ENCODE data around the gene ELP4. TPM values are rescaled to one million over a fixed set of nuclear protein-coding genes. Genes with fewer than 3 reads are reported as not detected.

The ELP4 gene
- total RNA-seq, 5 donors from 2014 or later (not counting 1 experiment from before 2014, with no cell fraction given), result 15.9 to 22.2 (median 17.2) TPM

GRCh38 chr11:31794548-31794947 lies 285.0 kb downstream of the ELP4 start:
- DNase-seq (no peak), ATAC-seq (replicated peaks in 1 of 4) (no peak)
- H3K27me3 ChIP-seq (replicated peaks in 1 of 2; ENCODE audit: control insufficient read depth in 2 of 2, extremely low read depth in 1 of 2, insufficient read depth in 2 of 2, low read length in 1 of 2), result peaks cover 7 to 46% of the 10 kb centered on the region in 2 experiments
- no peaks in the 10 kb centered on the region for H3K36me3 ChIP-seq (ENCODE audit: control insufficient read depth in 2 of 2, extremely low read depth in 1 of 2, insufficient read depth in 1 of 2, low read length in 1 of 2)
- H3K9me3 ChIP-seq, result no peaks in the 10 kb centered on the region
- WGBS (ENCODE audit: insufficient coverage), result no CpG with 5 or more reads among the region's 4 CpGs
- ChIA-PET POLR2A (no interaction called here), CTCF (interaction anchor here in 1 of 2 donors (0.6 kb wide), 1 partner anchor 32 kb away, joined by 4 read pairs; no protein-coding TSS in a partner anchor)
- H3K4me3 Mint-ChIP-seq, result no peak overlapping the region
- H3K4me1 ChIP-seq (ENCODE audit: control insufficient read depth in 1 of 2, extremely low read depth in 1 of 2, insufficient read depth in 2 of 2, low read length in 2 of 2), result peaks cover 0 to 17% of the 10 kb centered on the region in 2 experiments
- no peak overlapping the region for H3K4me3 ChIP-seq (ENCODE audit: control insufficient read depth in 1 of 2, extremely low read depth in 1 of 2, low read length in 1 of 2)
- H3K27ac ChIP-seq (ENCODE audit: low read length), result no peak overlapping the region
- H3K36me3 Mint-ChIP-seq, result peaks cover 2% of the 10 kb centered on the region
- H3K4me1 Mint-ChIP-seq, result peaks cover 10 to 13% (median 12%) of the 10 kb centered on the region in 3 donors
- no peaks in the 10 kb centered on the region for H3K9me3 Mint-ChIP-seq
- H3K27me3 Mint-ChIP-seq, result peaks cover 57 to 65% of the 10 kb centered on the region in 2 donors
- no peak overlapping the region for H3K27ac Mint-ChIP-seq

GRCh38 chr11:31795706-31796498 lies 286.3 kb downstream of the ELP4 start:
- H3K27ac Mint-ChIP-seq, result no peak overlapping the region
- CTCF ChIA-PET, result no interaction called here

GRCh38 chr11:31796499-31797189 lies 287.1 kb downstream of the ELP4 start:
- DNase-seq (no peak), ATAC-seq (replicated peaks in 1 of 4) (no peak)
- CTCF ChIA-PET, result interaction anchor here in 1 of 2 donors (0.6 kb wide), 1 partner anchor 584 kb away, joined by 3 read pairs; no protein-coding TSS in a partner anchor
- Histone ChIP-seq H3K27me3 (replicated peaks in 1 of 2; ENCODE audit: control insufficient read depth in 2 of 2, extremely low read depth in 1 of 2, insufficient read depth in 2 of 2, low read length in 1 of 2) (peaks cover 18 to 64% of the 10 kb centered on the region in 2 experiments), H3K4me1 (ENCODE audit: control insufficient read depth in 1 of 2, extremely low read depth in 1 of 2, insufficient read depth in 2 of 2, low read length in 2 of 2) (peaks cover 0 to 19% of the 10 kb centered on the region in 2 experiments), H3K27ac (ENCODE audit: low read length) (no peak overlapping the region), H3K36me3 (ENCODE audit: control insufficient read depth in 2 of 2, extremely low read depth in 1 of 2, insufficient read depth in 1 of 2, low read length in 1 of 2) (no peaks in the 10 kb centered on the region), H3K4me3 (ENCODE audit: control insufficient read depth in 1 of 2, extremely low read depth in 1 of 2, low read length in 1 of 2) (no peak overlapping the region), H3K9me3 (no peaks in the 10 kb centered on the region)
- WGBS (ENCODE audit: insufficient coverage), result 12% methylated on average over 6 of the region's 19 CpGs
- Mint-ChIP-seq H3K4me3 (peak overlapping the region in 1 of 3 donors; percentile 67), H3K36me3 (peaks cover 8% of the 10 kb centered on the region), H3K27ac (no peak overlapping the region), H3K27me3 (peaks cover 71 to 75% of the 10 kb centered on the region in 2 donors), H3K9me3 (peaks cover 4 to 6% (median 6%) of the 10 kb centered on the region in 3 donors), H3K4me1 (peaks cover 22 to 27% (median 24%) of the 10 kb centered on the region in 3 donors)
- POLR2A ChIA-PET, result no interaction called here

More at GRCh38 chr11:31795706-31796498, 286.3 kb downstream of the ELP4 start:
- no peak for ATAC-seq (replicated peaks in 1 of 4)
- WGBS (ENCODE audit: insufficient coverage), result 49% methylated on average over 15 of the region's 22 CpGs
- Histone ChIP-seq H3K4me3 (ENCODE audit: control insufficient read depth in 1 of 2, extremely low read depth in 1 of 2, low read length in 1 of 2) (no peak overlapping the region), H3K27ac (ENCODE audit: low read length) (no peak overlapping the region), H3K4me1 (ENCODE audit: control insufficient read depth in 1 of 2, extremely low read depth in 1 of 2, insufficient read depth in 2 of 2, low read length in 2 of 2) (peaks cover 0 to 19% of the 10 kb centered on the region in 2 experiments), H3K9me3 (no peaks in the 10 kb centered on the region), H3K27me3 (replicated peaks in 1 of 2; ENCODE audit: control insufficient read depth in 2 of 2, extremely low read depth in 1 of 2, insufficient read depth in 2 of 2, low read length in 1 of 2) (peaks cover 15 to 57% of the 10 kb centered on the region in 2 experiments), H3K36me3 (ENCODE audit: control insufficient read depth in 2 of 2, extremely low read depth in 1 of 2, insufficient read depth in 1 of 2, low read length in 1 of 2) (no peaks in the 10 kb centered on the region)
- Mint-ChIP-seq H3K36me3 (peaks cover 8% of the 10 kb centered on the region), H3K27me3 (peaks cover 64 to 73% of the 10 kb centered on the region in 2 donors), H3K4me1 (peaks cover 22 to 24% (median 23%) of the 10 kb centered on the region in 3 donors), H3K9me3 (peaks cover 2 to 6% (median 4%) of the 10 kb centered on the region in 3 donors), H3K4me3 (no peak overlapping the region)
- POLR2A ChIA-PET, result no interaction called here
- DNase-seq, result no peak

GRCh38 chr11:31797190-31798056 lies 287.9 kb downstream of the ELP4 start:
- Histone ChIP-seq H3K27me3 (replicated peaks in 1 of 2; ENCODE audit: control insufficient read depth in 2 of 2, extremely low read depth in 1 of 2, insufficient read depth in 2 of 2, low read length in 1 of 2) (peaks cover 19 to 64% of the 10 kb centered on the region in 2 experiments), H3K4me1 (ENCODE audit: control insufficient read depth in 1 of 2, extremely low read depth in 1 of 2, insufficient read depth in 2 of 2, low read length in 2 of 2) (peaks cover 0 to 19% of the 10 kb centered on the region in 2 experiments), H3K9me3 (no peaks in the 10 kb centered on the region), H3K4me3 (ENCODE audit: control insufficient read depth in 1 of 2, extremely low read depth in 1 of 2, low read length in 1 of 2) (no peak overlapping the region), H3K36me3 (ENCODE audit: control insufficient read depth in 2 of 2, extremely low read depth in 1 of 2, insufficient read depth in 1 of 2, low read length in 1 of 2) (no peaks in the 10 kb centered on the region), H3K27ac (ENCODE audit: low read length) (no peak overlapping the region)
- Mint-ChIP-seq H3K27ac (peak overlapping the region in 1 of 2 donors; percentile 48), H3K4me1 (peaks cover 24 to 27% (median 24%) of the 10 kb centered on the region in 3 donors), H3K36me3 (peaks cover 8% of the 10 kb centered on the region), H3K9me3 (peaks cover 4 to 6% (median 6%) of the 10 kb centered on the region in 3 donors), H3K4me3 (peak overlapping the region in 1 of 3 donors; percentile 67), H3K27me3 (peaks cover 75 to 78% of the 10 kb centered on the region in 2 donors)
- no peak for ATAC-seq (replicated peaks in 1 of 4)
- CTCF ChIA-PET, result interaction anchor here in 1 of 2 donors (0.6 kb wide), 1 partner anchor 584 kb away, joined by 3 read pairs; no protein-coding TSS in a partner anchor
- POLR2A ChIA-PET, result interaction anchor here in 1 of 2 donors (0.7 kb wide), 1 partner anchor 13 kb away, joined by 3 read pairs; no protein-coding TSS in a partner anchor
- WGBS (ENCODE audit: insufficient coverage), result 22% methylated on average over 11 of the region's 31 CpGs
- DNase-seq, result no peak

GRCh38 chr11:31798057-31798553 lies 288.5 kb downstream of the ELP4 start:
- DNase-seq, result no peak
- ChIA-PET POLR2A (interaction anchor here in 1 of 2 donors (0.7 kb wide), 1 partner anchor 14 kb away, joined by 3 read pairs; no protein-coding TSS in a partner anchor), CTCF (no interaction called here)
- Histone ChIP-seq H3K9me3 (no peaks in the 10 kb centered on the region), H3K36me3 (ENCODE audit: control insufficient read depth in 2 of 2, extremely low read depth in 1 of 2, insufficient read depth in 1 of 2, low read length in 1 of 2) (no peaks in the 10 kb centered on the region), H3K27me3 (replicated peaks in 1 of 2; ENCODE audit: control insufficient read depth in 2 of 2, extremely low read depth in 1 of 2, insufficient read depth in 2 of 2, low read length in 1 of 2) (peaks cover 22 to 71% of the 10 kb centered on the region in 2 experiments), H3K27ac (ENCODE audit: low read length) (no peak overlapping the region), H3K4me3 (ENCODE audit: control insufficient read depth in 1 of 2, extremely low read depth in 1 of 2, low read length in 1 of 2) (no peak overlapping the region), H3K4me1 (ENCODE audit: control insufficient read depth in 1 of 2, extremely low read depth in 1 of 2, insufficient read depth in 2 of 2, low read length in 2 of 2) (peaks cover 0 to 19% of the 10 kb centered on the region in 2 experiments)
- Mint-ChIP-seq H3K36me3 (peaks cover 8% of the 10 kb centered on the region), H3K4me1 (peaks cover 26 to 32% (median 31%) of the 10 kb centered on the region in 3 donors), H3K4me3 (peak overlapping the region in 1 of 3 donors; percentile 67), H3K27me3 (peaks cover 76 to 78% of the 10 kb centered on the region in 2 donors), H3K27ac (peak overlapping the region in 1 of 2 donors; percentile 48), H3K9me3 (peaks cover 4 to 6% (median 6%) of the 10 kb centered on the region in 3 donors)
- 6% methylated on average over 6 of the region's 21 CpGs for WGBS (ENCODE audit: insufficient coverage)
- ATAC-seq (replicated peaks in 1 of 4), result no peak

Data from T-cell (primary cell).